AG04450 (cell line): Measurements from ENCODE around the gene ABHD17B. TPM values are rescaled to one million over a fixed set of nuclear protein-coding genes. Genes with fewer than 3 reads are reported as not detected.

ENCODE experiments used
- CTCF ChIA-PET: fragments of 300-600, 350-600 bp; formaldehyde crosslinking; extraction: SDS; loops from one replicate; lab custom pipeline; 2022; ENCODE audit warnings: antibody characterized with exemption, inconsistent platforms; lab: Charles Lee
- POLR2A ChIA-PET: fragments of 350-600 bp; formaldehyde crosslinking; extraction: SDS; loops from one replicate; lab custom pipeline; 2021; ENCODE audit warnings: antibody characterized with exemption, inconsistent platforms; lab: Yijun Ruan, JAX
- DNase-seq: peaks from one replicate; pipeline ENCODE4 v3.0.0-alpha.2; 2011; ENCODE audit warnings: low read depth, low spot score
- H3K27ac ChIP-seq: one replicate; pipeline ENCODE4 v1.5.1; 2012; ENCODE audit warnings: low read depth, low read length, control low read depth
- H3K27me3 ChIP-seq: one replicate; pipeline ENCODE4 v1.6.0; 2012; ENCODE audit warnings: low read length; ENCODE audit not compliant: control insufficient read depth, insufficient read depth
- H3K4me3 ChIP-seq: 2 replicates; pipeline ENCODE4 v1.5.1; 2011; ENCODE audit warnings: mild to moderate bottlenecking, low read depth, low read length, control low read depth
- H3K9me3 ChIP-seq: 2 replicates; pipeline ENCODE4 v1.5.1; 2012; ENCODE audit warnings: low read length; ENCODE audit not compliant: control insufficient read depth, insufficient read depth
- CTCF ChIP-seq: IDR thresholded peaks from 2 replicates; pipeline ENCODE4 v1.5.1; 2011; ENCODE audit warnings: low read depth, low read length, control low read depth, inconsistent platforms
- polyA plus RNA-seq: library from polyadenylated mRNA; depleted of rRNA; stranded (reverse); fragments of >200 nt; gene quantifications from 2 replicates; pipeline ENCODE4 v1.2.3, GENCODE V29; 2011

ABHD17B gene
- polyA plus RNA-seq, 1 experiment, result 15.3 TPM

GRCh38 chr9:71890042-71890679 lies 20.8 kb downstream of the ABHD17B start:
- no peak for TF ChIP-seq CTCF
- no peaks in the 10 kb centered on the region for H3K9me3 ChIP-seq
- DNase-seq, result no peak
- POLR2A ChIA-PET, result no interaction called here
- CTCF ChIA-PET, result interaction anchor here (1.7 kb wide), 1 partner anchor 135 kb away, joined by 7 read pairs; no protein-coding TSS in a partner anchor
- no peaks in the 10 kb centered on the region for H3K27me3 ChIP-seq
- no peak overlapping the region for H3K27ac ChIP-seq
- H3K4me3 ChIP-seq, result no peak overlapping the region

DNA sequence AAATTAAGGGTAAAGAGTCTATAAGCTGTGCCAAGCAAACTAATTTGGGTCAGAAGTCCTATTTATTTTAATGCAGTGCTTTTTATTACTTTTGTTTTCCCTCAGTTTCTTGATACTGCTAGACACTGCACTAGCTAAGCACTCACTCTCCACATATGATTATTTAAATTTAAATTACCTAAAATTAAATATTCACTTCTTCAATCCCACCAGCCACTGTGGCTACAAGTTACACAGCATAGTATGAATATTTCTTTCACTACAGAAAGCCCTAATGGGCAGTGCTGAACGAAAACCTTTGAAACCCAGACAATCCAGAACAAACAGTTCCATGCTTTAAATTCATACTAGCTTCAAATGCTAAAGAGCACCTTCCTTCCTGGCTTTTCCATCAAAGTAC lies 23.6 kb downstream of the ABHD17B start:
- H3K9me3 ChIP-seq, result peaks cover 9% of the 10 kb centered on the region
- ChIA-PET CTCF (interaction anchor here (1.2 to 2.3 kb wide), 2 partner anchors 68 to 138 kb away, joined by 3 to 8 read pairs; no protein-coding TSS in a partner anchor), POLR2A (interaction anchor here (1.8 kb wide), 1 partner anchor 24 kb away, joined by 4 read pairs; the partner anchor contains the start of genes ABHD17B and C9orf85)
- H3K27ac ChIP-seq, result no peak overlapping the region
- no peaks in the 10 kb centered on the region for H3K27me3 ChIP-seq
- no peak for DNase-seq
- no peak overlapping the region for H3K4me3 ChIP-seq
- TF ChIP-seq CTCF, result no peak

GRCh38 chr9:71886541-71886940 lies 24.5 kb downstream of the ABHD17B start:
- H3K9me3 ChIP-seq, result peaks cover 9% of the 10 kb centered on the region
- CTCF ChIA-PET, result interaction anchor here (0.6 to 1.2 kb wide), 2 partner anchors 18 to 139 kb away, joined by 3 read pairs; no protein-coding TSS in a partner anchor
- POLR2A ChIA-PET, result no interaction called here
- H3K4me3 ChIP-seq, result no peak overlapping the region
- no peaks in the 10 kb centered on the region for H3K27me3 ChIP-seq
- no peak for TF ChIP-seq CTCF
- H3K27ac ChIP-seq, result no peak overlapping the region
- no peak for DNase-seq

- ChIA-PET POLR2A (no interaction called here), CTCF (interaction anchor here (0.6 to 0.8 kb wide), 2 partner anchors 11 to 18 kb away, joined by 3 to 4 read pairs; no protein-coding TSS in a partner anchor)
- Histone ChIP-seq H3K27ac (no peak overlapping the region), H3K27me3 (no peaks in the 10 kb centered on the region), H3K4me3 (no peak overlapping the region), H3K9me3 (peaks cover 9% of the 10 kb centered on the region)
- DNase-seq, result no peak
- no peak for TF ChIP-seq CTCF
Measured at GRCh38 chr9:71886015-71886414, 25.0 kb downstream of the ABHD17B start.

- POLR2A ChIA-PET, result no interaction called here
- DNase-seq, result no peak
- no peak overlapping the region for H3K4me3 ChIP-seq
- CTCF ChIA-PET, result interaction anchor here (0.8 kb wide), 1 partner anchor 11 kb away, joined by 4 read pairs; no protein-coding TSS in a partner anchor
- H3K27ac ChIP-seq, result no peak overlapping the region
- H3K9me3 ChIP-seq, result peaks cover 9% of the 10 kb centered on the region
- no peaks in the 10 kb centered on the region for H3K27me3 ChIP-seq
- TF ChIP-seq CTCF, result no peak
Measured at GRCh38 chr9:71885467-71885866, 25.5 kb downstream of the ABHD17B start.
